Measurements from ENCODE around the gene SPIB.

SPIB gene

GRCh38 chr19:50413096-50413495, 5.6 kb upstream of the SPIB start:
- no peak overlapping the region for H3K4me3 ChIP-seq (ENCODE audit: low read depth in 1 of 2, low read length in 1 of 2)
- H3K27ac ChIP-seq = no peak overlapping the region
- no peak for TF ChIP-seq CTCF (IDR thresholded peaks at IDR 0.05)
- H3K4me1 ChIP-seq (ENCODE audit: control insufficient read depth in 1 of 2, insufficient read depth in 1 of 2, low read depth in 1 of 2, low read length in 1 of 2) = peaks cover 10 to 19% of the 10 kb centered on the region in 2 experiments
- H3K27me3 ChIP-seq = peaks cover 9% of the 10 kb centered on the region
- no peaks in the 10 kb centered on the region for H3K9me3 ChIP-seq
- H3K36me3 ChIP-seq = peaks cover 21% of the 10 kb centered on the region

- H3K27me3 ChIP-seq = peaks cover 14% of the 10 kb centered on the region
- H3K4me1 ChIP-seq (ENCODE audit: control insufficient read depth in 1 of 2, insufficient read depth in 1 of 2, low read depth in 1 of 2, low read length in 1 of 2) = peaks cover 10 to 19% of the 10 kb centered on the region in 2 experiments
- H3K27ac ChIP-seq = no peak overlapping the region
- no peak overlapping the region for H3K4me3 ChIP-seq (ENCODE audit: low read depth in 1 of 2, low read length in 1 of 2)
- H3K9me3 ChIP-seq = no peaks in the 10 kb centered on the region
- no peak for TF ChIP-seq CTCF (IDR thresholded peaks at IDR 0.05)
- peaks cover 20% of the 10 kb centered on the region for H3K36me3 ChIP-seq
Observed at GRCh38 chr19:50413531-50413930, 5.2 kb upstream of the SPIB start.

- TF ChIP-seq CTCF (IDR thresholded peaks at IDR 0.05) = peak; percentile 84
- Histone ChIP-seq H3K4me3 (ENCODE audit: low read depth in 1 of 2, low read length in 1 of 2) (peak overlapping the region; percentile 23 to 53), H3K4me1 (ENCODE audit: control insufficient read depth in 1 of 2, insufficient read depth in 1 of 2, low read depth in 1 of 2, low read length in 1 of 2) (peaks cover 10 to 19% of the 10 kb centered on the region in 2 experiments), H3K36me3 (peaks cover 5% of the 10 kb centered on the region), H3K9me3 (no peaks in the 10 kb centered on the region), H3K27me3 (peaks cover 29% of the 10 kb centered on the region), H3K27ac (peak overlapping the region; percentile 48)
Observed at GRCh38 chr19:50414864-50415660, 3.7 kb upstream of the SPIB start.

GRCh38 chr19:50415661-50416033, 3.1 kb upstream of the SPIB start:
- Histone ChIP-seq H3K9me3 (no peaks in the 10 kb centered on the region), H3K27me3 (peaks cover 34% of the 10 kb centered on the region), H3K27ac (peak overlapping the region; percentile 48), H3K4me3 (ENCODE audit: low read depth in 1 of 2, low read length in 1 of 2) (peak overlapping the region; percentile 23 to 53), H3K36me3 (no peaks in the 10 kb centered on the region), H3K4me1 (ENCODE audit: control insufficient read depth in 1 of 2, insufficient read depth in 1 of 2, low read depth in 1 of 2, low read length in 1 of 2) (peaks cover 10 to 19% of the 10 kb centered on the region in 2 experiments)
- no peak for TF ChIP-seq CTCF (IDR thresholded peaks at IDR 0.05)

GRCh38 chr19:50416034-50416977, 2.4 kb upstream of the SPIB start:
- H3K27ac ChIP-seq = no peak overlapping the region

More at GRCh38 chr19:50416034-50416977, 2.4 kb upstream of the SPIB start:
- H3K9me3 ChIP-seq = no peaks in the 10 kb centered on the region
- peaks cover 10 to 19% of the 10 kb centered on the region in 2 experiments for H3K4me1 ChIP-seq (ENCODE audit: control insufficient read depth in 1 of 2, insufficient read depth in 1 of 2, low read depth in 1 of 2, low read length in 1 of 2)
- peak overlapping the region; percentile 23 to 53 for H3K4me3 ChIP-seq (ENCODE audit: low read depth in 1 of 2, low read length in 1 of 2)
- no peaks in the 10 kb centered on the region for H3K36me3 ChIP-seq
- H3K27me3 ChIP-seq = peaks cover 39% of the 10 kb centered on the region
- TF ChIP-seq CTCF (IDR thresholded peaks at IDR 0.05) = no peak
